ENCODE data around the gene GLTP. TPM values are rescaled to one million over a fixed set of nuclear protein-coding genes. Genes with fewer than 3 reads are reported as not detected.

Gene GLTP
- total RNA-seq, 1 donor from 2014 or later, result 158 TPM

DNA sequence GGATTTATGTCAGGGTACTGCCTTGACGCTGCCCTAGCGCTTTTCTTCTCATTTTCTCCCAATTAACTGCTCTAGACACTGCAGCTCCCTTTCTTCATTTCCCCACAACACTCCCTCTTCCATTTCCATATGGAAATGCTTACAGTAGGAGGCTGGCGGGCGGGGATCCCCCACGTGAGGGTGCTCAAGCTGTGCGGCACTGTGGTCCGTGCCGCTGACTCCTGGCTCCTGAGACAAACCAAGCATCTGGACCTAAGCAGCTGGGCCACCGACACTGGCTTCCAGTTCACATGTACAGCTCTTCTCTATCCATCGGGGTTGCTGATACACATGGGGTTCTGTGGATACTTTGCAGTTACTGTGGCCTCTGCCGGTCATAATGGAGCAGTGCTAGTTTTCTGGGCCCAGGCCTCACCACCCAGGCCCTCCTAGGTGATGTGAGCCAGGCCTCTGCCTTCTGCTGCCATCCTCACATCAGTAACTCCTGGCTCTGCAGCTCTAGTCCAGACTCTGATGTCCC is 40.0 kb upstream of the GLTP start:
- no peaks in the 10 kb centered on the region for H3K27me3 ChIP-seq
- TF ChIP-seq, protein P1, sequence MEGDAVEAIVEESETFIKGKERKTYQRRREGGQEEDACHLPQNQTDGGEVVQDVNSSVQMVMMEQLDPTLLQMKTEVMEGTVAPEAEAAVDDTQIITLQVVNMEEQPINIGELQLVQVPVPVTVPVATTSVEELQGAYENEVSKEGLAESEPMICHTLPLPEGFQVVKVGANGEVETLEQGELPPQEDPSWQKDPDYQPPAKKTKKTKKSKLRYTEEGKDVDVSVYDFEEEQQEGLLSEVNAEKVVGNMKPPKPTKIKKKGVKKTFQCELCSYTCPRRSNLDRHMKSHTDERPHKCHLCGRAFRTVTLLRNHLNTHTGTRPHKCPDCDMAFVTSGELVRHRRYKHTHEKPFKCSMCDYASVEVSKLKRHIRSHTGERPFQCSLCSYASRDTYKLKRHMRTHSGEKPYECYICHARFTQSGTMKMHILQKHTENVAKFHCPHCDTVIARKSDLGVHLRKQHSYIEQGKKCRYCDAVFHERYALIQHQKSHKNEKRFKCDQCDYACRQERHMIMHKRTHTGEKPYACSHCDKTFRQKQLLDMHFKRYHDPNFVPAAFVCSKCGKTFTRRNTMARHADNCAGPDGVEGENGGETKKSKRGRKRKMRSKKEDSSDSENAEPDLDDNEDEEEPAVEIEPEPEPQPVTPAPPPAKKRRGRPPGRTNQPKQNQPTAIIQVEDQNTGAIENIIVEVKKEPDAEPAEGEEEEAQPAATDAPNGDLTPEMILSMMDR (IDR thresholded peaks at IDR 0.05), result no peak
- DNase-seq (ENCODE audit: extremely low spot score in 2 of 2), result no peak
- no peaks in the 10 kb centered on the region for H3K9me3 ChIP-seq
- H3K4me3 ChIP-seq, result no peak overlapping the region
- no peaks in the 10 kb centered on the region for H3K4me1 ChIP-seq
- intact Hi-C loops (cut with DNase I), result no loop called here
- H3K36me3 ChIP-seq, result peaks cover 0 to 43% of the 10 kb centered on the region in 2 donors
- H3K27ac ChIP-seq, result no peak overlapping the region

DNA sequence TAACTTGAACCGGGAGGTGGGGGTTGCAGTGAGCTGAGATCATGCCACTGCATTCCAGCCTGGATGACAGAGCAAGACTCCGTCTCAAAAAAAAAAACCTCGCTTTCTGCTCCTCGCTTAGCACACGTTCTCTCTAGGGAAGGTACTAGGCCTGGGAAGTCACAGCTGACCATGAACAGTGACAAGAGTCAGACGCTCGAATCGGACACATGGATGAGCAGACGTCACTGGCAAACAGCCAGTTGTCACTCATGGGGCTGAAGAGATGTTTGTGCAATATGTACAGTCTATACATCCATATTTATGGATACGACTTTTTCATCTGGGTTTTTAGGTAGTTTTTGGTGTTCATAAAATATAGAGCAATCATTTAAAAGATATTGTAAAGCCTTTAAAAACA is 39.1 kb upstream of the GLTP start:
- Histone ChIP-seq H3K9me3 (no peaks in the 10 kb centered on the region), H3K4me1 (no peaks in the 10 kb centered on the region), H3K27me3 (no peaks in the 10 kb centered on the region), H3K27ac (no peak overlapping the region), H3K36me3 (peaks cover 0 to 52% of the 10 kb centered on the region in 2 donors), H3K4me3 (no peak overlapping the region)
- no peak for DNase-seq (ENCODE audit: extremely low spot score in 2 of 2)
- intact Hi-C loops (cut with DNase I), result no loop called here
- TF ChIP-seq POLR2A (IDR thresholded peaks at IDR 0.05) (no peak), POLR2AphosphoS5 (IDR thresholded peaks at IDR 0.05; ENCODE audit: insufficient read depth in 1 of 2, low read depth in 1 of 2) (no peak)
- TF ChIP-seq, protein P1 (IDR thresholded peaks at IDR 0.05), result no peak

DNA sequence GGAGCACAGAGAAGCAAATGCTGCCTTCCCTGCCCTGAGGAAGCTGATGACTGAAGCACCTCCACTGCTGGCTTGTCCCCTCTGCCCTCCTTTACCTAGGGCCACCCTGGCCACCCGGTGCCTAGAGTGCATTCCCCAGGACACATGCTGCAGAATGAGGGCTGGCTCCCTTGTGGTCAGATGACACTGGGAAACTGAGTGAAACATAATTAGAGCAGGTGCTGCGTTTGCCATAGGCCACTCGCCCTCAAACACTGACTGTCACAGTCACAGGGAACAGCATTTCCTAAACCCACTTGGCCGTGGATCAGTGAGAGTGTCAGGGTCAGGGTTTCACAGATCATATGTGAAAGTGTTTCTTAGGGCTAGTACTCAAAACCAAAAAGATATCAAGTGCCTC is 35.7 kb upstream of the GLTP start:
- no peak overlapping the region for H3K27ac ChIP-seq
- peaks cover 0 to 76% of the 10 kb centered on the region in 2 donors for H3K36me3 ChIP-seq
- H3K4me1 ChIP-seq, result no peaks in the 10 kb centered on the region
- TF ChIP-seq, protein P1 (IDR thresholded peaks at IDR 0.05), result no peak
- TF ChIP-seq POLR2A (IDR thresholded peaks at IDR 0.05), result no peak
- H3K27me3 ChIP-seq, result no peaks in the 10 kb centered on the region
- DNase-seq (ENCODE audit: extremely low spot score in 2 of 2), result no peak
- intact Hi-C loops (cut with DNase I), result no loop called here
- no peak overlapping the region for H3K4me3 ChIP-seq
- H3K9me3 ChIP-seq, result no peaks in the 10 kb centered on the region

DNA sequence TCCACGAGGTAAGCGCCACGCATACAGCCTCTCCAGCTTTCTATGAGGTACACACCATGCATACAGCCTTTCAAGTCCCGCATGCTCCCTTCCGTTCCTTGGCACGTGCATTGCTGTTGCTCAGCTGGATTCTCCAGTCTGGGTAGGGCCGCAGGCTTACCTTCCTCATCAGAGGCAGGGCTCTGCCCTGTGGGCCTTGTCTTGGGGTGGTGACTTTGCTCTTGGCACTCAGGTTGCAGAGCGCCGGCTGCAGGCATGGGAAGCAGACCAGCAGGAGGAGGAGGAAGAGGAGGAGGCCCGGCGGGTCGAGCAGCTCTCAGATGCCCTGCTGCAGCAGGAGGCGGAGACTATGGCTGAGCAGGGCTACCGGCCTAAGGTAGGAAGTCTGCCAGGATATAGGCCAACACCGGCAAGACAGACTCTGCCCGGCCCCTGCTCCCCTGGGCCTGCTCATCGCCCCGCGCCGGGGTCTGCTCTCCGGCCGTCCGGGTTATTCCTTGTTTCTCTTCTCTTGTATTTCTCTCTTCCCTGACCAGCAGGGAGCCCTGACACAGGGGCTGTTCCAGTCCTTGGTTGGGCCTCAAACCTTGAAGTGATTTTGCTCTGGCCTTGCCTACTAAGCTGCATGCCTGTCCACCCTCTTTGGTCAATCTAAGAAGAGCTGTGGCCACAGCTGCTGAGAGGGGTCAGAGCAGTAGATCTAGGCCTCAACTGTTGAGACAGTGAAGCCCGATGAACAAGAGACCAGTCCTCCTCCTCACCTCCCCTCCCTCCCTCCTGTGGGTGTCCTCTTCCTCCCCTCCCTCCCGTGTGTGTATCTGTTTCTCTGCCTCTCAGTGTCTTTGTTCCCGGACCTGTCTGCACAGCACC is 35.1 kb upstream of the GLTP start:
- no peak overlapping the region for H3K27ac ChIP-seq
- intact Hi-C loops (cut with DNase I), result no loop called here

More for the DNA sequence above, 35.1 kb upstream of the GLTP start:
- Histone ChIP-seq H3K9me3 (no peaks in the 10 kb centered on the region), H3K27me3 (no peaks in the 10 kb centered on the region), H3K4me3 (no peak overlapping the region), H3K4me1 (no peaks in the 10 kb centered on the region), H3K36me3 (peaks cover 0 to 74% of the 10 kb centered on the region in 2 donors)
- DNase-seq (ENCODE audit: extremely low spot score in 2 of 2), result no peak
- TF ChIP-seq POLR2A (IDR thresholded peaks at IDR 0.05) (no peak), POLR2AphosphoS5 (IDR thresholded peaks at IDR 0.05; ENCODE audit: insufficient read depth in 1 of 2, low read depth in 1 of 2) (peak in 1 of 2 donors; percentile 22)
- TF ChIP-seq, protein P1 (IDR thresholded peaks at IDR 0.05), result no peak
